Cortex of kidney (tissue), 1 donor: ENCODE results near the gene RSAD2.

ENCODE experiments used
- DNase-seq: peaks from one replicate; lab custom pipeline; 2025; lab: John Stamatoyannopoulos, UW

RSAD2 gene

DNA sequence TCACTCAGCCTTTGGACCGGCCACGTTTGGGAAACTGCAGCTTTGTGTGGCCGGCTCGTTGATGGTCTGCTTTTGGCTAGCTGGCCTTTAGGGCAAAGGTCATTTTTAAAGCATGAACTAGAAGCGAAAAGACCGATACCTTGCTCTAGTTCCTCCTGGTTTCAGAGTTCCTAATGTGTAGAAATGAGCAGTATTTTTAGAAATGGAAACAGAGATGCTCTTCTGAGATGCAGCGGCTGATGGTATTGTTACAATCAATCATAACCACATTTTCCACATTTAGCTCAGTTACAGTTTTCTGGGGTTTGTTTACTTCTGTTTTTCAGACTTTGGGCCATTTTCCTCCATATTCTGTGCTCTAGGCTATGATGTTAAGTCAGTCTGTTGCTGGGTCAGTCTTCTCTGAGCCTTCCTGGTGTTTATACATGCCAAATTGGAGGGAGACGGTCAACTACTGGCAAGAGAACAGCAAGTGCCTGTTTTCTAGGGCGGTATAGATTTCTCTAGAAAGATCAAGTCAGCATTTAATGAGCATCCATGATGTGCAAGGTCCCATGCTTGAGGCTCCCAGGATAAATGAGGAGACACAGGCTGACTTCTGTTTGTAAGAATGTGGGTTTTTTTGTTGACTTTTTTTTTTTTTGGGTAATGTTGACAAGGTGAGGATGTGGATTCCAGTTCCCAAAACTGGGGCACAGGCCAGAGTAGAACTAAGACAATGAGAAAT lies 67.7 kb downstream of the RSAD2 start:
- DNase-seq = no peak

DNA sequence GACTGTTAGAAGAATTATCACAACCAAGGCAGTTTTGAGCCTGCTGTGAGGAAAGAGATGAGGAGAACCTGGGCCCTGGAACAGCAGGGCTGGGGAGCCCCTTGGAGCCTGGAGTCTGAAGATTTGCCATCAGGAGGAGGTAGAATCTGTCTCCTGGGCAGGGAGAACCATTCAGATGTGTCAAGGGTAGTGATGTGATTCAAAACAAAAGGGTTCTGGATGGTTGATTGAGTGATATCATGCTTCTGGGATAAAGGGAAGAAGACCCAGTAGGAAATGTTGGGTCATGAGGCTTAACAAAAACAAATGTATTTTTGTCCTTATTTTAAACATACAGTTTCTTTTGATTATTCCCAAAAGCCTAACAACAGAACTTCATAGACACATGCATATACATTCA lies 68.2 kb downstream of the RSAD2 start:
- DNase-seq = no peak

DNA sequence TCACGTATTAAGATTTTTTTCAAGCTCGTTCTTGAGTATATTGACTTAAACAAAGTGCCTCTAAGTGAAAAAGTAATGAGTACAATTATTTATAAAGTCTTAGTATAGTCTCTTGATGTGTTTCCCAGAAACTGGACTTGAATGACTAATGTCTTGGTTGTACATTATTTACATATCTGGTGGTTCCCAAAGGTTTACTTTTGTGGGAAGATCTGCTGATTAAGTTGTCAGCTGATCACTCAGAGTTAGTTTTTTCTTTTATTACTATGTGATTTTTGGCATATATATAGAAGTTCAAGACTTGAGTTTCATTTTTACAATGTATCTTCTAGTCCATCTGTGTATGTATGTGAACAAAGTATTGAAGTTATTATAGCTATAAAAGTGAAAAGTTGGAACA lies 69.1 kb downstream of the RSAD2 start:
- DNase-seq = no peak
